ENCODE data around the gene FKRP. TPM values are rescaled to one million over a fixed set of nuclear protein-coding genes. Genes with fewer than 3 reads are reported as not detected.

FKRP gene
- total RNA-seq, 1 experiment from 2014 or later = 14.3 TPM

GRCh38 chr19:46732172-46732938 lies 13.5 kb upstream of the FKRP start:
- peak overlapping the region; percentile 72 for H3K4me2 ChIP-seq (ENCODE audit: low read length)
- H4K20me1 ChIP-seq (ENCODE audit: low read length) = peaks cover 11% of the 10 kb centered on the region; the same call in 1 of the 2 replicates
- DNase-seq (no peak), ATAC-seq (no peak)
- H3F3A ChIP-seq (ENCODE audit: low read length, unreplicated experiment) = no peaks in the 10 kb centered on the region
- no peak overlapping the region for H3K9ac ChIP-seq (ENCODE audit: low read length)
- H2AFZ ChIP-seq (ENCODE audit: low read length) = no peak overlapping the region
- H3K36me3 ChIP-seq (ENCODE audit: low read depth, low read length) = peaks cover 24% of the 10 kb centered on the region
- ChIA-PET POLR2A (ENCODE audit: unreplicated experiment) (interaction anchor here (0.5 kb wide), 1 partner anchor 14 kb away, joined by 4 read pairs; no protein-coding TSS in a partner anchor), CTCF (no interaction called here)
- H3K79me2 ChIP-seq (ENCODE audit: low read length) = peaks cover 58% of the 10 kb centered on the region
- intact Hi-C loops (cut with micrococcal nuclease) = no loop called here
- H3K9me2 ChIP-seq (replicated peaks; ENCODE audit: low read length) = no peaks in the 10 kb centered on the region
- no peaks in the 10 kb centered on the region for H3K9me3 ChIP-seq (ENCODE audit: low read length)
- BruUV-seq (replicated peaks) = no TSS peak
- H3K27ac ChIP-seq (ENCODE audit: low read length) = peak overlapping the region; percentile 91
- H3K27me3 ChIP-seq (ENCODE audit: low read length) = no peaks in the 10 kb centered on the region
- H3K4me1 ChIP-seq (ENCODE audit: insufficient read depth, low read length) = peaks cover 43% of the 10 kb centered on the region
- TF ChIP-seq CTCF (conservative IDR thresholded peaks at IDR 0.05; ENCODE audit: low read depth, low read length) = no peak
- no peak for TF ChIP-seq EZH2 (IDR thresholded peaks at IDR 0.05; ENCODE audit: low read length, unreplicated experiment)
- no peak for TF ChIP-seq EZH2phosphoT487 (IDR thresholded peaks at IDR 0.05; ENCODE audit: borderline replicate concordance, low read length)
- H3K4me3 ChIP-seq (ENCODE audit: low read length) = no peak overlapping the region

GRCh38 chr19:46732966-46733689 lies 12.7 kb upstream of the FKRP start:
- Histone ChIP-seq H3K9me3 (ENCODE audit: low read length) (no peaks in the 10 kb centered on the region), H3K4me1 (ENCODE audit: insufficient read depth, low read length) (peaks cover 43% of the 10 kb centered on the region), H3K27me3 (ENCODE audit: low read length) (no peaks in the 10 kb centered on the region), H3K9ac (ENCODE audit: low read length) (no peak overlapping the region), H4K20me1 (ENCODE audit: low read length) (peaks cover 11% of the 10 kb centered on the region; the same call in 1 of the 2 replicates), H2AFZ (ENCODE audit: low read length) (no peak overlapping the region), H3K9me2 (replicated peaks; ENCODE audit: low read length) (no peaks in the 10 kb centered on the region), H3F3A (ENCODE audit: low read length, unreplicated experiment) (no peaks in the 10 kb centered on the region), H3K4me2 (ENCODE audit: low read length) (peak overlapping the region; percentile 52), H3K36me3 (ENCODE audit: low read depth, low read length) (peaks cover 26% of the 10 kb centered on the region), H3K27ac (ENCODE audit: low read length) (peak overlapping the region; percentile 38; the same call in 1 of the 2 replicates), H3K79me2 (ENCODE audit: low read length) (peaks cover 65% of the 10 kb centered on the region), H3K4me3 (ENCODE audit: low read length) (0 out of 2 replicates have a peak overlapping the region, but pooled peaks have one; percentile 21)
- ATAC-seq (peak; percentile 69), DNase-seq (peak; percentile 67)
- BruUV-seq (replicated peaks) = no TSS peak
- POLR2A ChIA-PET (ENCODE audit: unreplicated experiment) = no interaction called here
- intact Hi-C loops (cut with micrococcal nuclease) = no loop called here
- CTCF ChIA-PET = interaction anchor here (0.5 kb wide), 1 partner anchor 20 kb away, joined by 3 read pairs; no protein-coding TSS in a partner anchor
- TF ChIP-seq CTCF (conservative IDR thresholded peaks at IDR 0.05; ENCODE audit: low read depth, low read length) (no peak), EZH2phosphoT487 (IDR thresholded peaks at IDR 0.05; ENCODE audit: borderline replicate concordance, low read length) (no peak), EZH2 (IDR thresholded peaks at IDR 0.05; ENCODE audit: low read length, unreplicated experiment) (no peak)

Data from PC-3 (cell line).